ENCODE results near the gene SRCIN1.

SRCIN1 gene

DNA sequence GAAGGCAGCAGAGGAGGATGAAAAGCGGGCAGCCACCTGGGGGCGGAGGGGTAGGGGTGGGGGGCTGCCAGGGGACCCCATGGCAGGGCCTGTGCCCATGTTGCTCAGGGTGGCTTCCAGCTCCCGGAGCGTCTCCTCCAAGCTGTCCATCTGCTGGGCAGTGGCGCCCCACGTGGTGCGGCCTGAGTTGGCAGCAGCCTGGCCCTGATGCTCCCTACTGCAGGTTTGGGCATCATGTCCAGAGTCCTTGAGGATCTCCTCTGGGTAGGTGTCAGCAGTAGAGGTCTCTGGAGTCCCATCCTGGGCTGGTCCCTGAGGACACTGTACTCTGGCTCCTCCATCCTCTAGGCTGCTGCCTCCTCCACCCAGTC, 60.9 kb downstream of the SRCIN1 start:
- Histone ChIP-seq H3K27ac (ENCODE audit: low read length) (no peak overlapping the region), H3K4me3 (ENCODE audit: low read depth in 1 of 2, low read length in 2 of 2) (no peak overlapping the region), H3K36me3 (ENCODE audit: control insufficient read depth in 1 of 2, insufficient read depth in 2 of 2, low read length in 2 of 2) (no peaks in the 10 kb centered on the region), H3K4me1 (ENCODE audit: control insufficient read depth in 1 of 2, insufficient read depth in 2 of 2, low read length in 2 of 2) (no peaks in the 10 kb centered on the region), H3K27me3 (ENCODE audit: low read depth, low read length) (no peaks in the 10 kb centered on the region), H3K9me3 (ENCODE audit: control insufficient read depth in 1 of 2, low read length in 2 of 2) (no peaks in the 10 kb centered on the region)

- H3K4me3 ChIP-seq (ENCODE audit: low read depth in 1 of 2, low read length in 2 of 2), result no peak overlapping the region
- H3K36me3 ChIP-seq (ENCODE audit: control insufficient read depth in 1 of 2, insufficient read depth in 2 of 2, low read length in 2 of 2), result no peaks in the 10 kb centered on the region
- H3K4me1 ChIP-seq (ENCODE audit: control insufficient read depth in 1 of 2, insufficient read depth in 2 of 2, low read length in 2 of 2), result no peaks in the 10 kb centered on the region
- H3K27me3 ChIP-seq (ENCODE audit: low read depth, low read length), result no peaks in the 10 kb centered on the region
- no peaks in the 10 kb centered on the region for H3K9me3 ChIP-seq (ENCODE audit: control insufficient read depth in 1 of 2, low read length in 2 of 2)
- no peak overlapping the region for H3K27ac ChIP-seq (ENCODE audit: low read length)
Measured at GRCh38 chr17:38544175-38544838, 61.4 kb downstream of the SRCIN1 start.

GRCh38 chr17:38543403-38544174, 62.2 kb downstream of the SRCIN1 start:
- Histone ChIP-seq H3K4me1 (ENCODE audit: control insufficient read depth in 1 of 2, insufficient read depth in 2 of 2, low read length in 2 of 2) (no peaks in the 10 kb centered on the region), H3K27me3 (ENCODE audit: low read depth, low read length) (no peaks in the 10 kb centered on the region), H3K27ac (ENCODE audit: low read length) (no peak overlapping the region), H3K4me3 (ENCODE audit: low read depth in 1 of 2, low read length in 2 of 2) (no peak overlapping the region), H3K9me3 (ENCODE audit: control insufficient read depth in 1 of 2, low read length in 2 of 2) (no peaks in the 10 kb centered on the region), H3K36me3 (ENCODE audit: control insufficient read depth in 1 of 2, insufficient read depth in 2 of 2, low read length in 2 of 2) (no peaks in the 10 kb centered on the region)

DNA sequence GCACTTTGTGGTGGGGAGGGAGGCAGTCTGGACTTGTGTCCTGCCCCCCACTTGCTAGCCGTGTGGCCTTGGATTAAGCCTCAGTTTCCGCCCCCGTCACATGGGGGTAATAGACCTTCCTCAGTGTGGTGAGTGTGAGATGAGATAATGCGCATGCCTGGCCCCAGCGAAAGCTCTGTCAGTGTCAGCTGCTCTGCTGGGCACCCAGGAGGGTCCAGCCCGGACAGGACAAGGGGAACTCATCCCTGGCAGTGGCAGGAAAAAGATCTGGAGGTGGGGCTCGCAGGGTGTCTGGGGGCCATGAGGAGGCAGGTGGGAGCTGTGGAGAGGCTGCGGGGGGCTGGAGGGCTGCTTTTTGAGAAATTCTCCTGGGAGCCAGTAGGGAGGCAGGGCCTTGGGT, 63.5 kb downstream of the SRCIN1 start:
- Histone ChIP-seq H3K27me3 (ENCODE audit: low read depth, low read length) (no peaks in the 10 kb centered on the region), H3K36me3 (ENCODE audit: control insufficient read depth in 1 of 2, insufficient read depth in 2 of 2, low read length in 2 of 2) (no peaks in the 10 kb centered on the region), H3K9me3 (ENCODE audit: control insufficient read depth in 1 of 2, low read length in 2 of 2) (no peaks in the 10 kb centered on the region)

GRCh38 chr17:38541281-38541680, 64.5 kb downstream of the SRCIN1 start:
- Histone ChIP-seq H3K27me3 (ENCODE audit: low read depth, low read length) (no peaks in the 10 kb centered on the region), H3K9me3 (ENCODE audit: control insufficient read depth in 1 of 2, low read length in 2 of 2) (no peaks in the 10 kb centered on the region), H3K36me3 (ENCODE audit: control insufficient read depth in 1 of 2, insufficient read depth in 2 of 2, low read length in 2 of 2) (no peaks in the 10 kb centered on the region)

More for the DNA sequence above, 63.5 kb downstream of the SRCIN1 start:
- Histone ChIP-seq H3K4me1 (ENCODE audit: control insufficient read depth in 1 of 2, insufficient read depth in 2 of 2, low read length in 2 of 2) (no peaks in the 10 kb centered on the region), H3K4me3 (ENCODE audit: low read depth in 1 of 2, low read length in 2 of 2) (no peak overlapping the region), H3K27ac (ENCODE audit: low read length) (no peak overlapping the region)

GRCh38 chr17:38540514-38541045, 65.2 kb downstream of the SRCIN1 start:
- Histone ChIP-seq H3K9me3 (ENCODE audit: control insufficient read depth in 1 of 2, low read length in 2 of 2) (no peaks in the 10 kb centered on the region), H3K4me1 (ENCODE audit: control insufficient read depth in 1 of 2, insufficient read depth in 2 of 2, low read length in 2 of 2) (no peaks in the 10 kb centered on the region), H3K36me3 (ENCODE audit: control insufficient read depth in 1 of 2, insufficient read depth in 2 of 2, low read length in 2 of 2) (no peaks in the 10 kb centered on the region), H3K4me3 (ENCODE audit: low read depth in 1 of 2, low read length in 2 of 2) (no peak overlapping the region), H3K27ac (ENCODE audit: low read length) (no peak overlapping the region), H3K27me3 (ENCODE audit: low read depth, low read length) (no peaks in the 10 kb centered on the region)

More at GRCh38 chr17:38541281-38541680, 64.5 kb downstream of the SRCIN1 start:
- Histone ChIP-seq H3K27ac (ENCODE audit: low read length) (no peak overlapping the region), H3K4me1 (ENCODE audit: control insufficient read depth in 1 of 2, insufficient read depth in 2 of 2, low read length in 2 of 2) (no peaks in the 10 kb centered on the region), H3K4me3 (ENCODE audit: low read depth in 1 of 2, low read length in 2 of 2) (no peak overlapping the region)

DNA sequence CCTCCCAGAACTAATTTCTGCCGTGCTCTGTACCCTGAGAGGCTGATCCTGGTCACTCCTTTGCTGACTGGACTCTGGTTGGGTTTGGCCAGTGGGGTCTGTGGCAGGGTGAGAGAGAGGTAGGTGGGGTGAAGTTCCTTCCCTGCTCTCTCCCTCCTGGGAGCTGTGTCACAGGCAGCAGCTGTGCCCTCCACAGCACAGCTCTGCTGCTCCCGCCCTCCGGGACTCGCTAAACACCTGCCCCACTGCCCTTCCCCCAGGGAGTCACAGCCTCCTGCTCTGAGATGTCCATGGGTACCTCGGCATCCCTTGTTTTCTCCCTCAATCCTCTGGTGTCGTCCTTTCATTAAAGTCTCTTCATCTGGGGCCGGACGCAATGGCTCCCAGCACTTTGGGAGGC, 66.4 kb downstream of the SRCIN1 start:
- H3K36me3 ChIP-seq (ENCODE audit: control insufficient read depth in 1 of 2, insufficient read depth in 2 of 2, low read length in 2 of 2), result no peaks in the 10 kb centered on the region
- H3K4me1 ChIP-seq (ENCODE audit: control insufficient read depth in 1 of 2, insufficient read depth in 2 of 2, low read length in 2 of 2), result no peaks in the 10 kb centered on the region
- peaks cover 2% of the 10 kb centered on the region for H3K27me3 ChIP-seq (ENCODE audit: low read depth, low read length)
- H3K27ac ChIP-seq (ENCODE audit: low read length), result no peak overlapping the region
- H3K9me3 ChIP-seq (ENCODE audit: control insufficient read depth in 1 of 2, low read length in 2 of 2), result no peaks in the 10 kb centered on the region
- H3K4me3 ChIP-seq (ENCODE audit: low read depth in 1 of 2, low read length in 2 of 2), result no peak overlapping the region

DNA sequence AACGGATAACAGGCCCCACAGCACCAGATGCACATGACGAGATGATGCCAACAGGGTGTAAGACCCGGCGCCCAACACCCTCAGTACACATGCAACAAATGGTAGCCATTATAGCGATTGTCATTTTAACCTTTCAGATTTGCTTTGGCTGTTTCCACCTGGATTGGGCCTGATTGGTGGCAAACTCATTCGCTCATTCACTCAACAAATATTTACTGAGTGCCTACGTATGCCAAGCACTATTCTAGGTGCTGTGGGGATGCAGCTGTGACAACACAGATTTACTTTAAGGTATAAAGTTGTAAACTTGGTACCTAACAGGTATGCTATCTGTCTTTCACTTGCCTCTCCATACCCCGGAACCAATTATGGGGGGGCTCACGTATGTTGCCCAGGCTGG, 66.8 kb downstream of the SRCIN1 start:
- H3K27me3 ChIP-seq (ENCODE audit: low read depth, low read length), result peaks cover 5% of the 10 kb centered on the region

DNA sequence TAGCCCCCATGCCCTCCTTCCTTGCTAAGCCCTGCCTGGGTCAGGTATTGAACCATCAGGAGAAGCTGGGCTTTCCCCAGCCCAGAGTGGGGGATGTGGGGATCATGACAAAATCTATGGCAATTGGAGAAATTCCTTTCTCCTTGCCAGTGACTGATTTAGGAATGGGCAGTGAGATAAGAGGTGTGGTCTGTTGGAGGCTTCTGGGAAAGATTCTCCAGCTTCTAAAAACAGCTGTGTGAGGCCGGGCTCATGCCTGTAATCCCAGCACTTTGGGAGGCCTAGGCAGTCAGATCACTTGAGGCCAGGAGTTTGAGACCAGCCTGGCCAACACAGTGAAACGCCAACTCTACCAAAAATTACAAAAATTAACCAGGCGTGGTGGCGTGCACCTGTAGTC, 69.1 kb downstream of the SRCIN1 start:
- H3K4me1 ChIP-seq (ENCODE audit: control insufficient read depth in 1 of 2, insufficient read depth in 2 of 2, low read length in 2 of 2), result no peaks in the 10 kb centered on the region
- H3K36me3 ChIP-seq (ENCODE audit: control insufficient read depth in 1 of 2, insufficient read depth in 2 of 2, low read length in 2 of 2), result no peaks in the 10 kb centered on the region
- H3K9me3 ChIP-seq (ENCODE audit: control insufficient read depth in 1 of 2, low read length in 2 of 2), result no peaks in the 10 kb centered on the region
- peaks cover 5% of the 10 kb centered on the region for H3K27me3 ChIP-seq (ENCODE audit: low read depth, low read length)
- no peak overlapping the region for H3K27ac ChIP-seq (ENCODE audit: low read length)
- no peak overlapping the region for H3K4me3 ChIP-seq (ENCODE audit: low read depth in 1 of 2, low read length in 2 of 2)

More for the DNA sequence above, 66.8 kb downstream of the SRCIN1 start:
- Histone ChIP-seq H3K4me1 (ENCODE audit: control insufficient read depth in 1 of 2, insufficient read depth in 2 of 2, low read length in 2 of 2) (no peaks in the 10 kb centered on the region), H3K27ac (ENCODE audit: low read length) (no peak overlapping the region), H3K9me3 (ENCODE audit: control insufficient read depth in 1 of 2, low read length in 2 of 2) (no peaks in the 10 kb centered on the region), H3K4me3 (ENCODE audit: low read depth in 1 of 2, low read length in 2 of 2) (no peak overlapping the region), H3K36me3 (ENCODE audit: control insufficient read depth in 1 of 2, insufficient read depth in 2 of 2, low read length in 2 of 2) (no peaks in the 10 kb centered on the region)

GRCh38 chr17:38535886-38536285, 69.9 kb downstream of the SRCIN1 start:
- no peaks in the 10 kb centered on the region for H3K36me3 ChIP-seq (ENCODE audit: control insufficient read depth in 1 of 2, insufficient read depth in 2 of 2, low read length in 2 of 2)
- H3K4me1 ChIP-seq (ENCODE audit: control insufficient read depth in 1 of 2, insufficient read depth in 2 of 2, low read length in 2 of 2), result no peaks in the 10 kb centered on the region
- no peaks in the 10 kb centered on the region for H3K9me3 ChIP-seq (ENCODE audit: control insufficient read depth in 1 of 2, low read length in 2 of 2)
- peaks cover 5% of the 10 kb centered on the region for H3K27me3 ChIP-seq (ENCODE audit: low read depth, low read length)
- H3K4me3 ChIP-seq (ENCODE audit: low read depth in 1 of 2, low read length in 2 of 2), result no peak overlapping the region
- H3K27ac ChIP-seq (ENCODE audit: low read length), result no peak overlapping the region

DNA sequence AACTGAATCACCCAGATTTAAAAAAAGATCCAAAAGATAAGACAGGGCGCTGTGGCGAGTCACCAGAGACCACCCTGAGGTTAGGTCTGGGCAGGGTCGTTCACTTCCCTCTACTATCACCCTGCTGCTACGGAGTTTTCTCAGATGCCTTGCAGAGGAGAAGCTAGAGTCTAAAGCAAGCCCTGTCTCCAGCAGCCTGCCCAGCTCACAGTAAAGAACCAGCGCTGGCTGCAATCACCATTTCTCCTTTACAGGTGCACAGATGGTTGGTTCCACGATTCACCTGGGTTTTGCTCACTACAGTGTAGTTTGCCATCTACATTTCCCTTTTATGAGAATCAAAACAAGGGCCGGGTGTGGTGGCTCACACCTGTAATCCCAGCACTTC, 71.3 kb downstream of the SRCIN1 start:
- Histone ChIP-seq H3K9me3 (ENCODE audit: control insufficient read depth in 1 of 2, low read length in 2 of 2) (no peaks in the 10 kb centered on the region), H3K4me3 (ENCODE audit: low read depth in 1 of 2, low read length in 2 of 2) (no peak overlapping the region), H3K27me3 (ENCODE audit: low read depth, low read length) (peaks cover 5% of the 10 kb centered on the region), H3K27ac (ENCODE audit: low read length) (no peak overlapping the region), H3K36me3 (ENCODE audit: control insufficient read depth in 1 of 2, insufficient read depth in 2 of 2, low read length in 2 of 2) (no peaks in the 10 kb centered on the region), H3K4me1 (ENCODE audit: control insufficient read depth in 1 of 2, insufficient read depth in 2 of 2, low read length in 2 of 2) (no peaks in the 10 kb centered on the region)

All from muscle layer of duodenum (tissue), 2 donors.